Mesangial cell (primary cell): ENCODE data around the gene STAC3. TPM values are rescaled to one million over a fixed set of nuclear protein-coding genes. Genes with fewer than 3 reads are reported as not detected.

ENCODE experiments used
- total RNA-seq: library from RNA; depleted of rRNA; stranded (reverse); fragments of >200 nt; gene quantifications from 2 replicates; pipeline ENCODE4 v1.2.3, GENCODE V29; 2015

Gene STAC3
- 0.63 TPM in 1 of 2 replicates, not detected in the other for total RNA-seq

GRCh38 chr12:57250956-57251355, at the start of gene STAC3:
TSS of gene STAC3 (minus strand) at chr12:57251187. CDS start at chr12:57249636, 1,551 bp downstream.

GRCh38 chr12:57229634-57230380, 21.2 kb downstream of the STAC3 start, which contains the start of gene SHMT2:
TSS of gene SHMT2 (plus strand) at chr12:57229711. CDS start at chr12:57229779, 68 bp downstream.

GRCh38 chr12:57216014-57216911, 34.7 kb downstream of the STAC3 start, which contains the start of gene NXPH4:
TSS of gene NXPH4 (plus strand) at chr12:57216794. CDS start at chr12:57216970, 176 bp downstream.

Other genes with a start within 250 kb of the STAC3 start
- gene ZBTB39, start 244.6 kb downstream of the STAC3 start, total RNA-seq: 4.1 and 4.9 TPM in 2 replicates
- gene TAC3, start 234.7 kb downstream of the STAC3 start, total RNA-seq: not detected in 2 replicates
- gene MYO1A, start 201.1 kb downstream of the STAC3 start, total RNA-seq: not detected in 2 replicates
- gene NEMP1, start 172.4 kb downstream of the STAC3 start, total RNA-seq: 2.4 and 10.9 TPM in 2 replicates
- 16.0 and 36.5 TPM in 2 replicates for gene NAB2, start 162.1 kb downstream of the STAC3 start, total RNA-seq
- 55.9 and 91.5 TPM in 2 replicates for gene STAT6, start 139.8 kb downstream of the STAC3 start, total RNA-seq
- 24.0 and 100 TPM in 2 replicates for gene LRP1, start 122.7 kb downstream of the STAC3 start, total RNA-seq
- gene LRP1-AS, start 103.6 kb downstream of the STAC3 start, total RNA-seq: not detected in 2 replicates
- gene NXPH4, start 34.4 kb downstream of the STAC3 start, total RNA-seq: 1.0 TPM in 1 of 2 replicates, not detected in the other
- gene SHMT2, start 21.5 kb downstream of the STAC3 start, total RNA-seq: 161 and 237 TPM in 2 replicates
- 15.5 and 37.5 TPM in 2 replicates for gene R3HDM2, start 179.9 kb upstream of the STAC3 start, total RNA-seq
- not detected in 2 replicates for gene INHBC, start 183.6 kb upstream of the STAC3 start, total RNA-seq
- gene INHBE, start 204.1 kb upstream of the STAC3 start, total RNA-seq: 3.9 and 7.9 TPM in 2 replicates
- gene GLI1, start 208.6 kb upstream of the STAC3 start, total RNA-seq: 0.98 and 6.7 TPM in 2 replicates
- gene ARHGAP9, start 228.7 kb upstream of the STAC3 start, total RNA-seq: 0.89 TPM in 1 of 2 replicates, not detected in the other
- gene MARS1, start 236.9 kb upstream of the STAC3 start, total RNA-seq: 107 and 167 TPM in 2 replicates